Uterus (tissue), 4 donors: ENCODE measurements around the gene TSHZ2. TPM values are rescaled to one million over a fixed set of nuclear protein-coding genes. Genes with fewer than 3 reads are reported as not detected.

ENCODE experiments used
- DNase-seq, 2 donors: peaks; one replicate each; pipeline ENCODE4 v3.0.0-alpha.2; 2019 to 2020
- H3K27ac ChIP-seq, 2 donors: fragments of 200-600 bp; sonication (generic); 1 replicate in 1 of 2; 2 replicates in 1 of 2; pipeline ENCODE4 v1.5.1; 2016 to 2018
- H3K27me3 ChIP-seq, 2 donors: fragments of 200-600 bp; sonication (generic); one replicate each; pipeline ENCODE4 v1.5.1; 2018 to 2019; ENCODE audit warnings: control low read depth in 1 of 2
- H3K36me3 ChIP-seq, 2 donors: fragments of 200-600 bp; sonication (generic); one replicate each; pipeline ENCODE4 v1.5.1; 2019; ENCODE audit warnings: control low read depth in 1 of 2
- H3K4me1 ChIP-seq, 2 donors: fragments of 200-600 bp; sonication (generic); one replicate each; pipeline ENCODE4 v1.5.1; 2018 to 2019; ENCODE audit warnings: control low read depth in 1 of 2
- H3K4me3 ChIP-seq, 2 donors: fragments of 200-600 bp; sonication (generic); 1 replicate in 1 of 2; 2 replicates in 1 of 2; pipeline ENCODE4 v1.5.1; 2018 to 2019; ENCODE audit warnings: mild to moderate bottlenecking in 1 of 2
- H3K9me3 ChIP-seq, 2 donors: fragments of 200-600 bp; sonication (generic); one replicate each; pipeline ENCODE4 v1.5.1; 2019; ENCODE audit warnings: control low read depth in 1 of 2
- CTCF ChIP-seq, 4 experiments: fragments of 200-600 bp in 2 of 4; fragments of 450-650 bp in 2 of 4; sonication (generic) in 2 of 4; IDR thresholded peaks; one replicate each; pipeline ENCODE4 v1.5.1; 2016 to 2019; ENCODE audit warnings: antibody characterized with exemption in 4 of 4, mild to moderate bottlenecking in 2 of 4, moderate library complexity in 1 of 4
- POLR2A ChIP-seq, 2 donors: fragments of 450-650 bp; IDR thresholded peaks; one replicate each; pipeline ENCODE4 v1.6.1; 2016; ENCODE audit warnings: antibody characterized with exemption in 2 of 2, mild to moderate bottlenecking in 1 of 2, moderate library complexity in 1 of 2
- intact Hi-C: fragments of 100-400 bp; cut with DNase I; formaldehyde crosslinking; loops from one replicate; pipeline ENCODE4 v1.15.1; 2023; ENCODE audit warnings: low total_unique reads
- total RNA-seq, 4 donors: library from RNA; depleted of rRNA in 3 of 4; stranded (reverse); fragments of >200 nt in 3 of 4; gene quantifications; one replicate each; pipeline versions ENCODE4 v1.1.0 to v1.2.4, GENCODE V29; 2014 to 2023
- donor health status: DM: yes; HTN: yes; CAD: no.

The TSHZ2 gene
- total RNA-seq, 4 donors from 2014 or later: 22.0 to 50.1 (median 33.1) TPM

GRCh38 chr20:53101992-53102760, 130.0 kb downstream of the TSHZ2 start:
- no peaks in the 10 kb centered on the region for H3K36me3 ChIP-seq
- no peaks in the 10 kb centered on the region for H3K4me1 ChIP-seq
- no peaks in the 10 kb centered on the region for H3K27me3 ChIP-seq
- H3K4me3 ChIP-seq: no peak overlapping the region
- H3K27ac ChIP-seq: no peak overlapping the region
- H3K9me3 ChIP-seq: no peaks in the 10 kb centered on the region
- TF ChIP-seq POLR2A (IDR thresholded peaks at IDR 0.05): no peak
- no peak for TF ChIP-seq CTCF (IDR thresholded peaks at IDR 0.05)
- no peak for DNase-seq
- intact Hi-C loops: no loop called here

- Histone ChIP-seq H3K27ac (no peak overlapping the region), H3K4me3 (no peak overlapping the region), H3K4me1 (no peaks in the 10 kb centered on the region), H3K9me3 (no peaks in the 10 kb centered on the region), H3K27me3 (no peaks in the 10 kb centered on the region), H3K36me3 (no peaks in the 10 kb centered on the region)
- intact Hi-C loops: no loop called here
- no peak for DNase-seq
- TF ChIP-seq POLR2A (IDR thresholded peaks at IDR 0.05) (no peak), CTCF (IDR thresholded peaks at IDR 0.05) (no peak)
Observed at GRCh38 chr20:53103124-53103523, 131.0 kb downstream of the TSHZ2 start.

GRCh38 chr20:53104884-53105283, 132.7 kb downstream of the TSHZ2 start:
- H3K4me1 ChIP-seq: no peaks in the 10 kb centered on the region
- no peaks in the 10 kb centered on the region for H3K27me3 ChIP-seq
- no peak overlapping the region for H3K27ac ChIP-seq
- no peak for TF ChIP-seq CTCF (IDR thresholded peaks at IDR 0.05)
- TF ChIP-seq POLR2A (IDR thresholded peaks at IDR 0.05): no peak
- H3K9me3 ChIP-seq: no peaks in the 10 kb centered on the region
- intact Hi-C loops: no loop called here
- H3K4me3 ChIP-seq: no peak overlapping the region
- no peak for DNase-seq
- no peaks in the 10 kb centered on the region for H3K36me3 ChIP-seq

GRCh38 chr20:53116733-53117132, 144.6 kb downstream of the TSHZ2 start:
- Histone ChIP-seq H3K36me3 (no peaks in the 10 kb centered on the region), H3K27me3 (no peaks in the 10 kb centered on the region), H3K4me1 (no peaks in the 10 kb centered on the region), H3K4me3 (no peak overlapping the region), H3K9me3 (no peaks in the 10 kb centered on the region), H3K27ac (no peak overlapping the region)
- TF ChIP-seq POLR2A (IDR thresholded peaks at IDR 0.05) (no peak), CTCF (IDR thresholded peaks at IDR 0.05) (no peak)
- no peak for DNase-seq
- intact Hi-C loops: no loop called here

GRCh38 chr20:53122853-53123252, 150.7 kb downstream of the TSHZ2 start:
- intact Hi-C loops: no loop called here
- peak overlapping the region; percentile 0 to 22 for H3K27ac ChIP-seq

More at GRCh38 chr20:53122853-53123252, 150.7 kb downstream of the TSHZ2 start:
- TF ChIP-seq POLR2A (IDR thresholded peaks at IDR 0.05) (no peak), CTCF (IDR thresholded peaks at IDR 0.05) (no peak)
- Histone ChIP-seq H3K4me1 (no peaks in the 10 kb centered on the region), H3K36me3 (no peaks in the 10 kb centered on the region), H3K4me3 (no peak overlapping the region), H3K27me3 (no peaks in the 10 kb centered on the region), H3K9me3 (no peaks in the 10 kb centered on the region)
- no peak for DNase-seq
